ENCODE results near the gene COL15A1.

The COL15A1 gene

GRCh38 chr9:99060621-99061020 lies 116.9 kb downstream of the COL15A1 start:
- no peak for DNase-seq (ENCODE audit: low read depth in 1 of 2, low spot score in 1 of 2)
- H3K27ac ChIP-seq (replicated peaks) = peak overlapping the region; percentile 88
- no peak overlapping the region for H3K4me3 ChIP-seq (replicated peaks; ENCODE audit: insufficient read depth, low read length)
- TF ChIP-seq SPI1 (IDR thresholded peaks at IDR 0.05; ENCODE audit: borderline replicate concordance, low read depth) = no peak
- TF ChIP-seq, protein P1, sequence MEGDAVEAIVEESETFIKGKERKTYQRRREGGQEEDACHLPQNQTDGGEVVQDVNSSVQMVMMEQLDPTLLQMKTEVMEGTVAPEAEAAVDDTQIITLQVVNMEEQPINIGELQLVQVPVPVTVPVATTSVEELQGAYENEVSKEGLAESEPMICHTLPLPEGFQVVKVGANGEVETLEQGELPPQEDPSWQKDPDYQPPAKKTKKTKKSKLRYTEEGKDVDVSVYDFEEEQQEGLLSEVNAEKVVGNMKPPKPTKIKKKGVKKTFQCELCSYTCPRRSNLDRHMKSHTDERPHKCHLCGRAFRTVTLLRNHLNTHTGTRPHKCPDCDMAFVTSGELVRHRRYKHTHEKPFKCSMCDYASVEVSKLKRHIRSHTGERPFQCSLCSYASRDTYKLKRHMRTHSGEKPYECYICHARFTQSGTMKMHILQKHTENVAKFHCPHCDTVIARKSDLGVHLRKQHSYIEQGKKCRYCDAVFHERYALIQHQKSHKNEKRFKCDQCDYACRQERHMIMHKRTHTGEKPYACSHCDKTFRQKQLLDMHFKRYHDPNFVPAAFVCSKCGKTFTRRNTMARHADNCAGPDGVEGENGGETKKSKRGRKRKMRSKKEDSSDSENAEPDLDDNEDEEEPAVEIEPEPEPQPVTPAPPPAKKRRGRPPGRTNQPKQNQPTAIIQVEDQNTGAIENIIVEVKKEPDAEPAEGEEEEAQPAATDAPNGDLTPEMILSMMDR (IDR thresholded peaks at IDR 0.05; ENCODE audit: insufficient read depth, low read length) = no peak
- TF ChIP-seq REST (IDR thresholded peaks at IDR 0.05; ENCODE audit: insufficient replicate concordance, low read depth) = no peak
- no peak for TF ChIP-seq GABPA (IDR thresholded peaks at IDR 0.05; ENCODE audit: low read depth)
- TF ChIP-seq POLR2AphosphoS5 (IDR thresholded peaks at IDR 0.05; ENCODE audit: low read depth) = no peak
- no peaks in the 10 kb centered on the region for H3K27me3 ChIP-seq (ENCODE audit: insufficient read depth, poor library complexity, severe bottlenecking)

- DNase-seq (ENCODE audit: low read depth in 1 of 2, low spot score in 1 of 2) = no peak
- no peak overlapping the region for H3K27ac ChIP-seq (replicated peaks)
- no peaks in the 10 kb centered on the region for H3K27me3 ChIP-seq (ENCODE audit: insufficient read depth, poor library complexity, severe bottlenecking)
- TF ChIP-seq SPI1 (IDR thresholded peaks at IDR 0.05; ENCODE audit: borderline replicate concordance, low read depth) (no peak), REST (IDR thresholded peaks at IDR 0.05; ENCODE audit: insufficient replicate concordance, low read depth) (no peak), POLR2AphosphoS5 (IDR thresholded peaks at IDR 0.05; ENCODE audit: low read depth) (no peak), GABPA (IDR thresholded peaks at IDR 0.05; ENCODE audit: low read depth) (no peak)
- TF ChIP-seq, protein P1 (IDR thresholded peaks at IDR 0.05; ENCODE audit: insufficient read depth, low read length) = no peak
- H3K4me3 ChIP-seq (replicated peaks; ENCODE audit: insufficient read depth, low read length) = no peak overlapping the region
Observed at GRCh38 chr9:99062549-99062948, 118.8 kb downstream of the COL15A1 start.

DNA sequence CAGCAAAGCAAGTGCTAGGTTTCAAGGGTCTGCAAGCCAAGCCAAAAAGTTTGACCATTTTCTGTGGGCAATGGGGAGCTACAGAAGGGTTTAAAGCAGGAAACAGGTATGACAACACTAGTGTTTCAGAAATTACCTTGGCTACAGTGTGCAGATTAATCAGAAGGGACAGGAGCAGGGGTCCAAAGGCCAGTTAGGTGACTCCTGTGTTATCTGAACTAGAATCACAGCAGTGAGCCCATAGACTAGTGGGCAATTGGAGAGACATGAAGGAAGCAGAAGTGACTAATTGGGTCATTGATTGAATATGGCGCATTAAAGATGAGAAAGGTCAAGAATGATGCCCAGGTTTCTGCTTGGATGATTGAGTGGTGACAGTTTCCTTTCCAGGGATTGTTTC lies 119.8 kb downstream of the COL15A1 start:
- no peak overlapping the region for H3K27ac ChIP-seq (replicated peaks)
- no peaks in the 10 kb centered on the region for H3K27me3 ChIP-seq (ENCODE audit: insufficient read depth, poor library complexity, severe bottlenecking)
- no peak for TF ChIP-seq GABPA (IDR thresholded peaks at IDR 0.05; ENCODE audit: low read depth)
- no peak for TF ChIP-seq REST (IDR thresholded peaks at IDR 0.05; ENCODE audit: insufficient replicate concordance, low read depth)
- no peak for TF ChIP-seq SPI1 (IDR thresholded peaks at IDR 0.05; ENCODE audit: borderline replicate concordance, low read depth)
- H3K4me3 ChIP-seq (replicated peaks; ENCODE audit: insufficient read depth, low read length) = no peak overlapping the region
- DNase-seq (ENCODE audit: low read depth in 1 of 2, low spot score in 1 of 2) = no peak
